DMS53 treated with DMSO at 0.1 percent for 48 hours (cell line): Measurements from ENCODE around the gene CLEC2B.
"Not testable (repeated sequence)": the region's sequence is repeated elsewhere in the genome, so short reads cannot be mapped to it uniquely, and the experiment has no call there.

ENCODE experiments used
- DNase-seq: peaks from one replicate; lab custom pipeline; 2025; ENCODE audit not compliant: unreplicated experiment; lab: John Stamatoyannopoulos, UW

Gene CLEC2B

DNA sequence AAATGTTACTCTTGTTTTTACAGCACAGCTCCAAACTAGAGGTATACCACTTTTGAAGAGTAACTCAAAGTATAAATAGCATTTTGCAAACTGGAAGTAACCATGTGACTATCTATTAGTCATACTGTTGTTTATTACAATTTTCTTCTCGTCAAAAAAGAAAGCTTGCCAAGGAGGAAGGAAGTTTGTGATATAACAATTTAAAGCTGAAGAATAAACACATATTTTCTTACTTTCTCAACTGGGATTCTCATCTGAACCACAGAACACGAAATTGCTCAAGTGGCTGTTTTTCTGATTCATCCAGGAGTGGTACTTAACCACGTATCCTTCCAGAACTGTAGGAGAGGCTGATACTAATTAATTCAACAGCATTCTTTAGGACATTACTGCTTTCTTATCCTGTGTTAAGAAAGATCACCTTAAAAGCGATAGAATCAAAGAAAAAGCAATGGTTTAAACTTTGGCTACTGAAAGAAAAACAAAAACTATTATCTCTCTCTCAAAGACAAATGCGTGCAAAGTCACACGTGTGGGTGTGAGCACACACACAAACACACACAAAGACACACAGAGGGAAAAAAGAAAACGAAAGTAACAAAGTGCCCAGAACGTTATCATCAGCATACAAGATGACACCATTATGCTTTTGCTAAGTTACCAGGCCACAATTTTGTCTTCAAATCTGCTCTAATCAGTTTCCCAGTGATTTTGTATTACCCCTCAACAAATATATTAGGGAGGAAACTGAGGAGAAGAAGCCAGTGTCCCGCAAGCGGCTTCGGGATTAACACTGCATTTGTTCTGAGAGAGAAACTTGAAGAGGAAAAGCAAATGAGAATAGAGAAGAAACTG is at the start of gene CLEC2B:
TSS of gene CLEC2B (minus strand) at position 48 of the 855 bp plus-strand sequence.
- peak; percentile 92 for DNase-seq

DNA sequence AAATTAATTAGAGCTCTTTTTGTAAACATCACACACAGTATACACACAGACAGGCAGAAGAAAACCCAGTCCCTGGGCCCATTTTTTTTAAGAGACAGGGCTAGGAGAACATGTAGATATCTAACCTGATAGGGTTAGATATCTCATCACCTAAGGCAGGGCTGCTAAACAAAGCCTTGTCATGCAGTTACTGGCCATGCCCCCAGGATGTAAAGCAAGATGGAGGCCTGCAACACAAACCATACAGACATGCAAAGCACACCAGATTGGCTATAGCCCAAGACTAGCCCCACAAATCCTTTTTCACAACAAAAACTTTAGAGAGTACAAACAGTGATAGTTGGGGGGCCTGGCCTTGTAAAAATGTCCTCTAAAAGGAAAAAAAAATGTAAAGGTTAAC is 42.6 kb upstream of the CLEC2B start:
- no peak for DNase-seq

DNA sequence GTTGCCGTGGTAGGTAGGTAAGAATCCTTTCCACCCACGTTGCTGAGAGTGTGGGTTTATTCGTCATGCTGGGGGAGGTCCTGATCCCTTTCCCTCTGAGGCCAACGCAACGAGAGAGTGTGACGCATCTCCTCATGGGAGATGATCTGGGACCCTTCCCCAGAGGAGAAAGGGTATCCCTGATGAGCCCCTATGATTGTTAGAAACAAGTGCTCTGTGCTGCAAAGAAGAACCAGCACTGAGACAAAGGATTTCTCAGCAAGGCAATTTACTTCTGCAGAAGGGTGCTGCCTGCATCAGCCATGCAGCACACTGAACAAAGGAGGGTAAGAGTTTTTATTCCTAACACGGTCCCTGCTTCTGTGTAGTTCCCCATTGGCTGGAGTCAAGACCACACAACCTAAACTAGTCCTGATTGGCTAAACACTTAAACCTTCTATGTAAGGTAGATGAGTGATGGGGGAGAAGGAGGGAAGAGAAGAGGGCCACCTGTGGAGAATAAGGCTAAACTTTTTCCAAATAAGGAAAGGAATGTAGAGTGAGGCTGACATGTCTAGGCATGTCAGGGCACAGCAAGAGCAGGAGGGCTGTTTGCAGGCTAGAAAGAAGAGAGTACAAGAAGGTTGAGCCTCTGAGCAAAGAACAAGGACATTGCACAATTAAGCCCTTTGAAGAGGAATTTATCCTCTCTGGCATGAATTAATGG is 41.7 kb upstream of the CLEC2B start:
- DNase-seq, result no peak

DNA sequence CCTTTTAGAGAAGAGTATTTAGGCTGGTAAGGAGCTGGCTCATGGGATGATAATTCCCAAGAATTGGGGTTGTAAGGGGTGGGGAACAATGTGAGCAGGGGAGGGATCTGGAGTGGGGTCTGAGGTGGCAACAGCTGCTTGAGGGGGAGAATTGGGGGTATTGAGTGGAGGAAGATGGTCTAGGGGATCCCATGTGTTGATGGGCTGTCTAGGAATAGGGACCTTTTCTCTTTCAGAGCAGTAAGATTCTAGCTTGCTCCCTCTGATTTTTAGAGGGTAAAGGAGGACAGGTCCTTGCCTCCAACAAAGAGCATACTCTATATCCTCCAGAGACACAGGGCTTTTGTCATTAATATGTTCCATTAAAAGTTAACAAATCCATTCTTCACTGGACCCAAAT is 40.6 kb upstream of the CLEC2B start:
- no peak for DNase-seq

DNA sequence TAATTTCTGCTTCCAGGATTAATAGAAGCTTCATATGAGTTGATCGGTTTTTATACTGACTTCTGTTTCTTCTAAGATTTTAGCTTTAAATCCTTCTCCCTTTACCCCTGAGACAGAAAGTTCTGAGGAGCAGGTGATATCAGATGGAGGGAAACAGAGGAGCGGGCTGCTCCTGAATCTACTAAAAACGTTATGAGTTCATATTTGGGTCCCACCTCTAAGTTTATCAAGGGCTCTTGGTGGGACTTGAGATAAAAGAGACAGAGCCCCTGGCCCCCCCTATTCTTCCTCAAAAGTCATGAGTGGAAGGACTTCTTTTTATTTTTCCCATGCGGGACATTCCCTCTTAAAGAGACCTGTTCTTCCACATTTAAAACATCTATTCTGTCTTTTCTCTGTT is 39.2 kb upstream of the CLEC2B start:
- DNase-seq, result no peak

DNA sequence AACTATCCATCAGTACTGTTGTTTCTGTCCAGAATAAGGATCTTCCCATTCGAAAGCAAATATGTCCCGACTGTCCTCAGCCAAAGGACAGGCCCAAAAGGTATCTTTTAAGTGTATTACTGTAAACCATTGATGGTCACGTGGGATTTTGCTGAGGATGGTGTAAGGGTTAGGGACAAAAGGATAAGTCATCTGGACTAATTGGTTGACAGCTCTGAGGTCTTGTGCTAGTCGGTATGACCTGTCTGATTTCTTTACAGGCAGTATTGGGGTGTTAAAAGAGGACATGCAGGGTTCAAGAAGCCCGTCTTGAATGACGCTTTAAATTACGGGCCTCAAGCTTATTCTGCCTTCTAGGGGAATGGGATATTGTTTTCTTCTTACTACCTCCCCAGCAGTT is 38.6 kb upstream of the CLEC2B start:
- DNase-seq, result no peak

DNA sequence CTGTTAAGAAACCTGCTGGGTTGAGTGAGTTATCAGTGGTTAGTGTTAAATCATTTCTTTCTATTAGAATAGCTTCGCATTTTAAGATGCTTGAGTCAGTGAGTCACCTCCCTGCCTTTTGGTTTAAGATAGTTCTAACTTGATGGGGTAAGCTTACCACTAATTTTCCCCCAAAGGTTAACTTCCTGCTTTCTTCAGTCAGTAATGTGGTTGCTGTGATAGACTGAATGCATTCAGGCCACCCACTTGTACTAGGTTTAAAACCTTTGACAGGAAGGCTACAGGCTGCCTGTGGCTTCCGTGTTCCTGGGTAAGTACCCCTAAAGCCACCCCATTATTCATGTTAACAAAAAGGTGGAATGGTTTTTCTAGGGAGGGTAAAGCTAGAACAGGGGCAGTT is 37.7 kb upstream of the CLEC2B start:
- DNase-seq, result no peak

DNA sequence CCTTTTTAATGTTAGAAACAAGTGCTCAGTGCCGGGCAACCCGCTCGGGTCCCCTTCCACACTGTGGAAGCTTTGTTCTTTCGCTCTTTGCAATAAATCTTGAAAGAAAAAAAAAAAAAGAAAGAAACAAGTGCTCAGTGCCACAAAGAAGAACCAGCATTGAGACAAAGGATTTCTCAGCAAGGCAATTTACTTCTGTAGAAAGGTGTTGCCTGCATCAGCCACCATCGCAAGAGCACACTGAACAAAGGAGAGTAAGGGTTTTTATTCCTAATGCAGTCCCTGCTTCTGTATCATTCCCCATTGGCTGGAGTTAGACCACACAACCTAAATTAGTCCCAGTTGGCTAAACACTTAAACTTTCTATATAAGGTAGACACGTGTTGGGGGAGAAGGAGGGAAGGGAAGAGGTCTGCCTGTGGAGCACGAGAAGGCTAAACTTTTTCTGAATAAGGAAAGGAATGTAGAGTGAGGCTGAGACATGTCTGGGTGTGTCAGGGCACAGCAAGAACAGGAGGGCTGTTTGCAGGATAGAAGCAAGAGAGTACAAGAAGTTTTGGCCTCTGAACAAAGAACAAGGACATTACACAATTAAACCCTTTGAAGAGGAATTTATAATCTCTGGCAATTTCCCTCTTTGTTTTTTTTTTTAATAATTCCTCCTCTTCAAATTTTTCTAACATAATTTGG is 33.5 kb upstream of the CLEC2B start:
- no peak for DNase-seq

DNA sequence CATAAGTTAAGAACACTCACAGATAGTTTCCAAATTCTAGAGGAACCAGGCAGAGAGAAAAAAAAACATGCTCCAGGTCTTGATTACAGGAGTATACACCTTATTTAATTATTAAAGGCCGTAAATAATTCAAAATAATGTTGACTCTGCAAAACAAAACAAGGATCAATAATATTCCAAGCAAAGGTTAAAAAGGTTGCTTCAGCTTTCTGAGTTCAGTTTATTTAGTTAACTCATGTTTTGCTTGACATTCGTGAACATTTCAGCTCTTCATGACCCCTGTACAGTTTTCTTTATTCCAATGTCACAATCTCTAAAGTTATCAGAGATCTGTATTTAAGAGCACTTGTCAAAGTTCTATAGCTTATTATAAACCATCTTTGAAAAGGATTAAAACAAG is 31.8 kb upstream of the CLEC2B start:
- DNase-seq, result no peak

DNA sequence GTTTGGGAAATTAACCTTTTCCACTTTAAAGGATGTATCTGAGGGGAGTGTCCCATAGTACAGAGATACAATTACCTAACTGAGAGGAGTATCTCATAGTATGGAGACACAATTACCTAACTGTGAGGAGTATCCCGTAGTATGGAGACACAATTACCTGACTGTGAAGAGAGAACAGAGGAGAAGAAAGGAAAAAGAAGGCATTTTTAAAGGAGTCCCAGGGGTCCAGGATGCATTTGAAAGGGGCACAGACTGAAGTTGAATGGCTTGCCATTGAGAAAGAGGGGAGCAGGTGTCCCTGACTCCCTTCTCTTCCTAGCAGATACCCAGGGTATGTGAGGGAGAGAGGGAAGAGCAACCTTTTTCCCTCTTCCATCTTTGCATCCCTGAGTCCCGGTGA is 30.1 kb upstream of the CLEC2B start:
- DNase-seq, result no peak

DNA sequence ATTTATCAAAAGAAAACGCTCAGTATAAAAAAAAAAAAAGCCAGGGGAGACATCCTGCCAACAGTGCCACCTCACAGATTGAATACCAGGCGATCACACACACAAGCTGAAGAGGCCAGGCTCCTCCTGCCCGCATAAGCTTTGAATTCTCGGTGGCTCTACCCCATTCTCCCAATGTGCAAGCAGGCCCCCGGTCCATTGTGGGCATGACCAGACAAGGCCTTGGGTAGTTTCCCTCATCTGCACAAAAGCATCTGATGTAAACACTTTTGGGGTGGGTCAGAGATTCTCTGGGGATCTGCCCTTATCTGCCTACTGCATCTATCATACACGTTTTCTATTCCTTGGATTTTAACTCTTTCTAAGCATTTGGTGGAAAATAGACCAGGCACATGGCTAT is 28.4 kb upstream of the CLEC2B start:
- no peak for DNase-seq

DNA sequence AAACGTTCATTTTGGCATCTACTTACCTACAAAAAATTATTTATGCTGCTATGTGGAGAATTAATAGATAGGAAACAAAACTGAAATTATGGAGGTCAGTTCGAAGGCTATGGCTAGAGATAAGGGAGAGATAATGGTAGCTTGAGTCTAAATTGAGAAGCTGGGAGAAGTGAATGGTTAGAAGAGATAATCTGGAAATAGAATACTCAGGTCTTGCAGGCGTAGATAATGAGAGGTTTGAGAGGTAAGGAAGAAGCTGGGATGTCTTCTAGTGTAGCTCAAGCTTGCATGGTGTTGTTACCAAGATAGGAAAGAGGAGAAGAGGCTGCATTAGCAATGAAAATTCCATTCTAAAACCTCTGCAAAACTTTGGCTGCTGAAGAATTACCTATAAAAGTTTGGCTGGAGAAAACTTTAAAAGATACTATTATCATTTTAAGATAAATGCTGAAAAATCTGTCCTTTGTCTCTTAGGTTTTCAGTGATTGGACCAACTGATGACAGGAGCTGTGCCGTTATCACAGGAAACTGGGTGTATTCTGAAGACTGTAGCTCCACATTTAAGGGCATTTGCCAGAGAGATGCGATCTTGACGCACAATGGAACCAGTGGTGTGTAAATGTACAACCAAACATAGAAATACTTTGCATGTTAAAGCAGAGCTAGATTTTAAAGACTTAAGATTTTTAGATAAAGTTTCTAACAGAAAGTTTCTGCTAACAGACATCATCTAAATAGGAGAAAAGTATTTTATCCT is 26.2 kb upstream of the CLEC2B start:
- no peak for DNase-seq

DNA sequence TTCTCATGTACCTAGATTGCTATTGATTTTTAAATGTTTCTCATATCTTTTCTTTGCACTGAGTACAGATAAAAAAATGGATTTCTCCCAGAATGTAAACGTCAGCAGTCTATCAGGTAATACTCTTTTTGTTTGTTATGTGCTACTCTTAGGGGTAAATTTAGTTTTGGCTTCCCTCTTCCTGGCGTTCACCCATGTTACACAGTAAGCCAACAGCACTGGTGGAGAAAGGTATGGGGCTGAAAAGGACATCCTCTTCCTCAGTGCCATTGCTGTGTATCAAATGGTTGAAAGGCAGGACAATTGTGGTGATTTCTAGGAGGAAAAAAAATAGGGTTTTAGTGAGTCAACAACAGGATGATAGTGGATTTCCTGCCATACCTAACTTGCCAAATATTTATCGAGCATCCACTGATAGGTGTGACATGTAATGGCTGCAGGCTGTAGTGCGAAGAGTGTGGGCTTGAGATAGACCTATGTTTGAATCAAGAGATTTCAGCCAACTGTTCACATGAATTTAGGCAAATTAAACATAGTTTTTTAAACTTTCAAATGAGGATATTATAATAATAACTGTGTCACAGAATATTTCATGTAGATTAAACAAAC is 19.6 kb upstream of the CLEC2B start:
- DNase-seq, result peak; percentile 21

DNA sequence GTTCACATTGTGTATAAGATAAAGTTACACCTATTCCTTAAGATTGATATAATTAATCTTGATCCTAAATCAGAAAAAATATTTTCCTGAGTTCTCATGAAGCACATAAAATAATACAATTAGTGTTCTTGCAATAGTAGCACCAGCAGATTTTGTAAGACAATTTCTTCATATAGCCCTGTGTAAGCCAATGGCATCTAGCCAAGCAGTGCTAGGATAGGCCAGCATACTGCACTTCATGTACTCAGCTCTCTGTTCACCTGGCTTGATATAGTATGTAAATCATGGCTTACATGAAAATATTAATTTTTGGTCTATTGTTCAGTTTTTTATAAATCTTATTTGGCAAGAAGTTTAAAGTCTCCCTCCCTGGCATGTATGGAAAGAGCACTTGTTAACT is 14.0 kb upstream of the CLEC2B start:
- no peak for DNase-seq

DNA sequence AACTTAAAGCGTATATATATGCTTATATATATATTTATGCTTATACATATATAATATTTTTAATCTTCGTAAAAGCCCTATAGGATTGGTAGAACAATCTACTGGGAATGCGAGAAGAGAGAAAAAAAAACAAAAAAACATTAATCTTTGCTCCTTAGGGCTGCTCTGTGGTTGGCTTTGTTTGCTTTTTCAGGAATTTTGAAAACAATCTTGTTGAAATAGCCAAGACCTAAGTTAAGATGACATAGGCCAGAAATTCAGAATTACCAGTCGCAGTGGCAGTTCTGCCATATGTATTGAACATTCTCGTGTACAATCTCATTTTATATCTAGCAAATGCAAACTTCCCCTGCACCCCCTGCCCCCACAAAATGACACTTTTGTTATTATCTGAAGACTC is 12.8 kb upstream of the CLEC2B start:
- no peak for DNase-seq

DNA sequence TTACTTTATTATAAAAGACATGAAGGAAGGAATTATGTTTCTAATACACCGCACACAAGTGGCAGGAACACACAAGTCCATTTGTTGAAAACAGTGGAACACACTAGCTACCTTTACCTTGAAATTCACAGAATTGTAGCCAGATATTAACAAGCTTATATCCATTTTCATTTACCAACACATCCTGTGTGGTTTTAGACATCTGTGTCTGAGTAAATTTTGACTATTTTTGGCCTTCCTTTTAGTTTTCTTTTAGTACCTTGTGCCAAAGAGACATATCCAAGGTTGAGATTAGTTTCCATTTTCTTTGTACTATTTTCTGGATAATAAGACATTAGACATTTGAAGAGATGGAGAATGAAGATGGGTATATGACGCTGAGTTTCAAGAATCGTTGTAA is 12.1 kb upstream of the CLEC2B start, which contains the start of gene KLRF2:
TSS of gene KLRF2 (plus strand) at position 244 of the 400 bp plus-strand sequence. CDS start at position 351, 107 bp downstream.
- DNase-seq, result no peak

DNA sequence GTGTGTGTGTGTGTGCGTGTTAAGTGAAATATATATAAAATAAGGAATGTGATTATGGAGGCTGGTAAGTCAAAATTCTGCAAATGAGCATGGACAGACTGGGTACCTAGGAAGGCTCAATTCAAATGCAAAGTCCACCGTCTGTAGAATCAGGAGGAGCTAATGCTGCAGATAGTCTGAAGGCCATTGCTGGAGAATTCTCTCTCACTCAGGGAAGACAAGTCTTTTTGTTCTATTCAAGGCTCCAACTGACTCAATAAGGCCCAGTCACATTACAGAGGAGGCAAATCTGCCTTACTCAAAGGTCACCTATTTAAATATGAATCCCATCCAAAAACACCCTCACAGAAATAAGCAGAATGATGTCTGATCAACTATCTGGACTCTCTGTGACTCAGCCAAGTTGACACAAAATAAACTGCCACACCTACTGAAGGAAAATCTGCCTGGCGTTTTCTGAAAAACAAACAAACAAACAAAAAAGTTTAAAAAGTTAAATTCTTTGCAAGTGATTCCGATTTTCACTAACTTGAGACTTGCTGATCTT is 11.5 kb upstream of the CLEC2B start:
- DNase-seq, result no peak

DNA sequence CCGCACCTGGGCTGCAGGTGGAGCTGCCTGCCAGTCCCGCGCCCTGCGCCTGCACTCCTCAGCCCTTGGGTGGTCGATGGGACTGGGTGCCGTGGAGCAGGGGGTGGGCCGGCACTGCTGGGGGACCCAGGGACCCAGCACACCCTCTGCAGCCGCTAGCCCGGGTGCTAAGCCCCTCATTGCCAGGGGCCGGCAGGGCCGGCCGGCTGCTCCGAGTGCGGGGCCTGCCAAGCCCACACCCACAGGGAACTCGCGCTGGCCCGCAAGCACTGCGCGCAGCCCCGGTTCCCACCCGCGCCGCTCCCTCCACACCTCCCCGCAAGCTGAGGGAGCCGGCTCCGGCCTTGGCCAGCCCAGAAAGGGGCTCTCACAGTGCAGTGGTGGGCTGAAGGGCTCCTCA is 7.0 kb upstream of the CLEC2B start:
- DNase-seq, result not testable (repeated sequence)

DNA sequence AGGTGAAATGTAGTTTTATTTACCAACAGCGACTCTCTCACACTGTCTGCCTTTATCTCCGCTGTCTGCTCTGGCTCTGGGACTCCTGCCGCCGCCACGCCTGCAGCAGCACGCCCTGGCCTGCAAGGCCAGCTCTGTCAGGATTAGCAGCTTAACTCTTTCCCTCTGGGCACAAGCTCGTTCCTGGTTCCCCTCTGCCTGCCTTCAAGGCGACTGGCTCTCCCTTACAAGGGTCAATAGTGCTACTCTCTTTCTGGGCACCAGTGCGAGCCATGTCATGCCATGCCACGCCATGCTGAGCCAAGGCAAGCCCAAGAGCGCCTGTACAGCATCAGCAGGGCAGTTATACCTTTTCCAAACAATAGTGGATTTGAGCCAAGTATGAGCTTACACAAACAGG is 3.6 kb upstream of the CLEC2B start:
- no peak for DNase-seq

DNA sequence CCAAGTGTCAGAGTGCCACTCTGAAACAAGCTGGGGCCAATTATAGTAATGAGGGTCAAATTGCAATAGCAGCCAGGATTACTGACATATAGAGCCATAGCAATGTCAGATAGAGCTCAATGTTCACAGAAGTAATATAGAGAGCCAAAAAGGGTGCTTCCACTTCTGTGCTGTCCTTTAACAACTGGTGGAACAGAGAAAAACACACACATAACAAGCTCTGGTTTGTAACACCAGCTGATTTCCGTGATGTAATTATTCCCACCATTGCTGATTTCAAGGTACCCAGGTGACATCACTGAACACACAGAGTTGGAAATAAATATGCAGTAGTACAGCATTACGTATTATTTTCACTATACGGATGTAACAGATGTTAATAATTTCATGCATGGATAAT is 3.0 kb upstream of the CLEC2B start:
- no peak for DNase-seq
